ENCODE results near the gene CENPK. TPM values are rescaled to one million over a fixed set of nuclear protein-coding genes. Genes with fewer than 3 reads are reported as not detected.

Gene CENPK
- total RNA-seq, result 10 to 100 TPM; 72.9 to 81.0 TPM

GRCh38 chr5:65562731-65563701, at the start of gene CENPK, which contains the start of gene PPWD1:
CENPK (minus strand) TSS chr5:65563168; CDS start chr5:65554907, 8,261 bp downstream.
PPWD1 (plus strand) TSS chr5:65563296; CDS start chr5:65563311, 15 bp downstream.

GRCh38 chr5:65481635-65482295, 81.2 kb downstream of the CENPK start, which contains the start of gene ADAMTS6:
ADAMTS6 (minus strand) TSS chr5:65481920; CDS start chr5:65473673, 8,247 bp downstream.

Other genes starting within 250 kb of the CENPK start
- 1 to 10 TPM; 2.2 TPM for gene ADAMTS6, start 81.2 kb downstream of the CENPK start, total RNA-seq
- 10 to 100 TPM; 51.3 to 60.7 TPM for gene PPWD1, start 128 bp upstream of the CENPK start, total RNA-seq
- 1 to 10 TPM; 8.7 to 9.0 TPM for gene TRIM23, start 61.2 kb upstream of the CENPK start, total RNA-seq
- gene SHLD3, start 61.9 kb upstream of the CENPK start, total RNA-seq, result 1 to 10 TPM; 4.7 to 5.1 TPM
- gene TRAPPC13, start 61.9 kb upstream of the CENPK start, total RNA-seq, result 10 to 100 TPM; 20.5 to 21.3 TPM
- 10 to 100 TPM; 17.2 to 20.9 TPM for gene SGTB, start 158.9 kb upstream of the CENPK start, total RNA-seq
- 10 to 100 TPM; 10.4 to 10.9 TPM for gene NLN, start 159.0 kb upstream of the CENPK start, total RNA-seq

Data from activated naive CD4-positive, alpha-beta T cell treated with anti-CD3 and anti-CD28 coated beads, Interleukin-2, amount 10 ng/mL, durations not matched to agents 5 hours and 36 hours (primary cell).